PC-3 (cell line): Measurements from ENCODE around the gene RAI1.

Source experiments
- EZH2 ChIP-seq: fragments of 300-600 bp; sonication (generic); IDR thresholded peaks from one replicate; pipeline ENCODE4 v1.6.1; 2017; ENCODE audit warnings: antibody characterized with exemption, mild to moderate bottlenecking, low read length; ENCODE audit not compliant: unreplicated experiment
- EZH2phosphoT487 ChIP-seq: fragments of 300-600 bp; sonication (generic); IDR thresholded peaks from 2 replicates; pipeline ENCODE4 v1.6.1; 2018; ENCODE audit warnings: mild to moderate bottlenecking, antibody characterized with exemption, low read length, borderline replicate concordance
- TF ChIP-seq, protein P1 (sequence below): fragments of 300-600 bp; sonication (generic); conservative IDR thresholded peaks from 2 replicates; pipeline ENCODE4 v1.5.1; 2017; ENCODE audit warnings: antibody characterized with exemption, low read depth, mild to moderate bottlenecking, low read length

DNA sequence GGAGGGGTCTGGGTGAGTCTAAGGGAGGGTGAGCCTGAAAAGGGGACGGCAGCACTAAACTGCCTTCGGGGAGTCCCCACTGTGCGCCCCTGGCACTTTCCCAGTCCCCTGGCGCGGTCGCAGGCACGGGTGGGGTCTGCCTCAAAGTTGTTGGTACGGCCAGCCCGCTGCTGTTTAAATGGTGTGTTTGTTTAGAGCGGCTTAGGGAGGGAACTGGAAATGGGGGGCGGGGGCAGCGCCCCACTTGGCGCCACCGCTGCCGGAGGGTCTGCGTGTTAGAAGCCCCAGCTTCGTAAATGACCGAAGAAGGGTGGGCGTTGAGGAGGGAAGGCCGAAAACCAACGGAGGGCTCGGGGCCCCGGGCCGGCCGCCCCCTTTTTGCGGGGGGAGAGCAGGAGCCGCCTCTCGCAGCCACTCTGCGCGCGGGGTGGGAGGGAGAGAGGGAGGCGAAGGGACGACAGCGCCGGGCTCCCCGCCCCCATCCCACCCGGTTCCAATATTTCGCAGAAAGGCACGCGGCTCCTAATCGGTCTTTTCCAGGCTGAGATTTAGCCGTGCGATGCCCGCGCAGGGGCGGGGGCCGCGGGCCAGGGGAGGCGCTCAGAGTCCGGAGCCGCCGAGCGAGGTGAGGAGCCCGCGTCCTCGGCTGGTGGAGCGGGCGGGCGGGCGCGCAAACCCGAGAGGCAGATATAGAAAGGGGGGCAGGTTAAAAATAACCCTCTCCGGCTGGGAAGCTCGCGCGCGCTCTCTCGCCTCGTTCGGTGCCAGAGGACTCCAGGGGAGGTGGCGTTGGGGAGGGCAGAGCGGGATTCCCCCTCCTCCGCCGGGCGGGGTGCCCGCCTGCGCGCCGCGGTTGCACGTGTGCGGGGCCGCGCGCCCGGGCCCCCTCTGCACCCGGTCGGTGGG lies 100.6 kb downstream of the RAI1 start:
- TF ChIP-seq, protein P1, sequence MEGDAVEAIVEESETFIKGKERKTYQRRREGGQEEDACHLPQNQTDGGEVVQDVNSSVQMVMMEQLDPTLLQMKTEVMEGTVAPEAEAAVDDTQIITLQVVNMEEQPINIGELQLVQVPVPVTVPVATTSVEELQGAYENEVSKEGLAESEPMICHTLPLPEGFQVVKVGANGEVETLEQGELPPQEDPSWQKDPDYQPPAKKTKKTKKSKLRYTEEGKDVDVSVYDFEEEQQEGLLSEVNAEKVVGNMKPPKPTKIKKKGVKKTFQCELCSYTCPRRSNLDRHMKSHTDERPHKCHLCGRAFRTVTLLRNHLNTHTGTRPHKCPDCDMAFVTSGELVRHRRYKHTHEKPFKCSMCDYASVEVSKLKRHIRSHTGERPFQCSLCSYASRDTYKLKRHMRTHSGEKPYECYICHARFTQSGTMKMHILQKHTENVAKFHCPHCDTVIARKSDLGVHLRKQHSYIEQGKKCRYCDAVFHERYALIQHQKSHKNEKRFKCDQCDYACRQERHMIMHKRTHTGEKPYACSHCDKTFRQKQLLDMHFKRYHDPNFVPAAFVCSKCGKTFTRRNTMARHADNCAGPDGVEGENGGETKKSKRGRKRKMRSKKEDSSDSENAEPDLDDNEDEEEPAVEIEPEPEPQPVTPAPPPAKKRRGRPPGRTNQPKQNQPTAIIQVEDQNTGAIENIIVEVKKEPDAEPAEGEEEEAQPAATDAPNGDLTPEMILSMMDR = no peak
- TF ChIP-seq EZH2 (no peak), EZH2phosphoT487 (no peak)
